Measurements from ENCODE around the gene NDRG3.

GRCh38 chr20:36745927-36746659 lies at the start of gene NDRG3:
- TF ChIP-seq CTCF (IDR thresholded peaks at IDR 0.05; ENCODE audit: insufficient read depth, low read depth, low read length) (no peak), EZH2 (IDR thresholded peaks at IDR 0.05; ENCODE audit: insufficient read depth, low read length) (no peak)

Measured in astrocyte (in vitro differentiated cells and primary cell).